ENCODE measurements around the gene KRTAP2-2.

- TF ChIP-seq POLR2A (IDR thresholded peaks at IDR 0.05; ENCODE audit: low read length) (no peak), GATA1 (IDR thresholded peaks at IDR 0.05; ENCODE audit: low read depth, low read length) (no peak)
These were observed 38.3 kb downstream of the KRTAP2-2 start for GRCh38 chr17:41016578-41017215.
